Measurements from ENCODE around the gene DNAH17. TPM values are rescaled to one million over a fixed set of nuclear protein-coding genes. Genes with fewer than 3 reads are reported as not detected.
A peak's percentile ranks its signal among the peaks of the same experiment; 100 is the strongest.

The DNAH17 gene
- total and polyA plus RNA-seq, 2 of the 13 experiments (the other 11 are each of a cell fraction or from before 2014, with no cell fraction given), result 0.86 to 1.6 TPM

DNA sequence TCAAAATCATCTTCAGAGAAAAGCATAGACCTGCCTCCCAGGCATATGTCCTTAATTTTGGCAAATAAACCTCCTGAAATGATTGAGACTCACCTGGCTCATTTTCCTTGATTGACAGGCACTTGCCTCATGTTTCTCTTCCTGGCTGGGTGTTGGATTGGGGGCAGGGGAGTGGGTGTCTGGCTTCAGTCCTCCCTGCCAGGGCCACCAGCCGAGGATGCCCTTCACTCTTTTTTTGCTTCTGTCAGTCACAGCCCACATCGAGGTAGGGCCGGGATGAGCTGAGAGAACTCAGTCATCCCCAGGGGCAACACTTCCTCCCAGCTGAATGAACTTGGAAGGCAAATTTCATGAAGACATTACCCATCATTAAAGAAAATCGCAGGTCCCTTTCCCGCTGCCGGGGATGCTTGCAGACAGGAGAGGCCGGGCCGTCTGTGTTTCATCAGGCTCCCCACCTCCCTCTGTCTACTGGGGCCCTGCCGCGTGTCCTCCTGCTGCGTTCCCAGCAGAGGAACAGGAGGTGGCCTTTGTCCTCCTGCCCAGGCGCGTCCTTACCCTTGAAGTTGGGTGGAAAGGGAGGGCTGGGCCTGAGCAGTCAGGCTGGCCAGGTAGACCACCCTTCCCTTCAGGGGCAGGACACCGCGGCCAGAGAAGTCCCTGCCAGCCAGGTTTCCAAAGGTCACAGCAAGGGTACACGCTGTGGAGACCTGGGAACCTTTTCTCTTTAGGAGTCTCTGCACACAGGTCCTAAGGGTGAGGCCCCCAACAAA is 11.2 kb upstream of the DNAH17 start (continued):
- peak; percentile 76 for TF ChIP-seq TFDP1 (CRISPR knock-in tag; IDR thresholded peaks at IDR 0.05; ENCODE audit: borderline replicate concordance)
- TF ChIP-seq ZNF768 (CRISPR knock-in tag; IDR thresholded peaks at IDR 0.05), result peak; percentile 57; the same call in 1 of the 2 replicates
- TF ChIP-seq ZMAT3 (CRISPR knock-in tag; conservative IDR thresholded peaks at IDR 0.05), result no peak
- no peak for TF ChIP-seq ZSCAN21 (CRISPR knock-in tag; IDR thresholded peaks at IDR 0.05; ENCODE audit: borderline replicate concordance)
- no peak for TF ChIP-seq RFX5 (IDR thresholded peaks at IDR 0.05; ENCODE audit: low read depth, low read length)
- TF ChIP-seq ZNF333 (CRISPR knock-in tag; IDR thresholded peaks at IDR 0.05; ENCODE audit: borderline replicate concordance), result no peak; the same call in 1 of the 2 replicates
- no peak for TF ChIP-seq MEIS1 (CRISPR knock-in tag; IDR thresholded peaks at IDR 0.05; ENCODE audit: borderline replicate concordance)
- no peak for TF ChIP-seq MAFF (IDR thresholded peaks at IDR 0.05; ENCODE audit: low read depth, low read length)
- TF ChIP-seq RFX1 (IDR thresholded peaks at IDR 0.05), result no peak
- TF ChIP-seq ZNF280D (CRISPR knock-in tag; IDR thresholded peaks at IDR 0.05), result peak; percentile 54; the same call in 1 of the 2 replicates
- no peak for TF ChIP-seq HOXA9 (CRISPR knock-in tag; IDR thresholded peaks at IDR 0.05; ENCODE audit: borderline replicate concordance)
- 0 out of 2 replicates have a peak, but pooled peaks have one; percentile 51 for TF ChIP-seq THAP11 (CRISPR knock-in tag; IDR thresholded peaks at IDR 0.05)
- no peak for TF ChIP-seq ZNF20 (CRISPR knock-in tag; IDR thresholded peaks at IDR 0.05)
- TF ChIP-seq SMYD3 (CRISPR knock-in tag; IDR thresholded peaks at IDR 0.05), result no peak
- peak; percentile 71; the same call in 1 of the 2 replicates for TF ChIP-seq BRCA1 (CRISPR knock-in tag; IDR thresholded peaks at IDR 0.05)
- peak; percentile 60; the same call in 1 of the 2 replicates for TF ChIP-seq SOX5 (CRISPR knock-in tag; IDR thresholded peaks at IDR 0.05; ENCODE audit: borderline replicate concordance)
- 0 out of 2 replicates have a peak, but pooled peaks have one; percentile 39 for TF ChIP-seq ZMYM2 (CRISPR knock-in tag; IDR thresholded peaks at IDR 0.05)
- no peak for TF ChIP-seq ZNF234 (CRISPR knock-in tag; conservative IDR thresholded peaks at IDR 0.05)
- TF ChIP-seq ZNF256 (CRISPR knock-in tag; conservative IDR thresholded peaks at IDR 0.05), result 0 out of 2 replicates have a peak, but pooled peaks have one; percentile 38
- TF ChIP-seq THRA (CRISPR knock-in tag; IDR thresholded peaks at IDR 0.05; ENCODE audit: borderline replicate concordance), result peak; percentile 59; the same call in 1 of the 2 replicates
- peak; percentile 36; the same call in 1 of the 2 replicates for TF ChIP-seq POGZ (CRISPR knock-in tag; IDR thresholded peaks at IDR 0.05)
- TF ChIP-seq HMGA1 (CRISPR knock-in tag; conservative IDR thresholded peaks at IDR 0.05), result no peak
- no peak for TF ChIP-seq POLR2AphosphoS2 (IDR thresholded peaks at IDR 0.05; ENCODE audit: low read depth, low read length)
- no peak for TF ChIP-seq ZNF337 (CRISPR knock-in tag; IDR thresholded peaks at IDR 0.05; ENCODE audit: borderline replicate concordance, low read depth)

Measured in HepG2 (cell line).